MCF 10A (cell line): ENCODE results near the gene GATAD2B. TPM values are rescaled to one million over a fixed set of nuclear protein-coding genes. Genes with fewer than 3 reads are reported as not detected.

Source experiments
- BruUV-seq: library from RNA; stranded (reverse); fragments of 400-500 nt; replicated peaks from 2 replicates; lab custom pipeline; 2021; lab: Mats Ljungman, UMichigan
- CTCF ChIA-PET: fragments of 300-600 bp; sonication (Branson Sonifier 250); formaldehyde crosslinking; extraction: SDS; loops from one replicate; lab custom pipeline; 2021; ENCODE audit warnings: antibody characterized with exemption, inconsistent platforms; lab: Yijun Ruan, JAX
- POLR2A ChIA-PET: fragments of 300-600, 350-650 bp; sonication (Branson Sonifier 250); formaldehyde crosslinking; extraction: SDS; loops from one replicate; lab custom pipeline; 2020; ENCODE audit warnings: antibody characterized with exemption, inconsistent platforms; lab: Yijun Ruan, JAX
- DNase-seq: peaks from one replicate; pipeline ENCODE4 v3.0.0-alpha.2; 2018; ENCODE audit not compliant: unreplicated experiment
- H3K27ac Mint-ChIP-seq: one replicate; pipeline ENCODE4 v1.8.0; 2022; ENCODE audit warnings: mild to moderate bottlenecking, low read depth, mixed read lengths; ENCODE audit not compliant: unreplicated experiment
- H3K27me3 Mint-ChIP-seq: one replicate; pipeline ENCODE4 v1.8.0; 2022; ENCODE audit warnings: mixed read lengths; ENCODE audit not compliant: insufficient read depth, unreplicated experiment
- H3K36me3 Mint-ChIP-seq: one replicate; pipeline ENCODE4 v1.8.0; 2022; ENCODE audit warnings: mild to moderate bottlenecking, moderate library complexity, mixed read lengths; ENCODE audit not compliant: insufficient read depth, unreplicated experiment
- H3K4me1 Mint-ChIP-seq: one replicate; pipeline ENCODE4 v1.8.0; 2022; ENCODE audit warnings: mixed read lengths; ENCODE audit not compliant: insufficient read depth, unreplicated experiment
- H3K4me3 Mint-ChIP-seq: one replicate; pipeline ENCODE4 v1.8.0; 2022; ENCODE audit warnings: mild to moderate bottlenecking, moderate library complexity, mixed read lengths; ENCODE audit not compliant: unreplicated experiment
- H3K9me3 Mint-ChIP-seq: one replicate; pipeline ENCODE4 v1.8.0; 2022; ENCODE audit warnings: mixed read lengths; ENCODE audit not compliant: unreplicated experiment
- CTCF ChIP-seq: fragments of 200-600 bp; IDR thresholded peaks from one replicate; pipeline ENCODE4 v1.8.0; 2022; ENCODE audit warnings: antibody characterized with exemption, mild to moderate bottlenecking; ENCODE audit not compliant: unreplicated experiment
- intact Hi-C: fragments of 100-400 bp; cut with micrococcal nuclease; formaldehyde crosslinking; loops from 2 replicates; pipeline ENCODE4 v1.14.1; 2022
- total RNA-seq: library from RNA; stranded (reverse); gene quantifications from 2 replicates; pipeline ENCODE4 v1.2.3, GENCODE V29; 2022

GATAD2B gene
- total RNA-seq, 1 experiment from 2014 or later, result 95.5 TPM

GRCh38 chr1:153946622-153947241 lies 24.0 kb upstream of the GATAD2B start, which contains the start of gene DENND4B:
DENND4B (minus strand) TSS chr1:153946718; CDS start chr1:153944374, 2,344 bp downstream.
- TF ChIP-seq CTCF, result peak; percentile 98
- peaks cover 21% of the 10 kb centered on the region for H3K4me1 Mint-ChIP-seq

GRCh38 chr1:153945795-153946621 lies 23.2 kb upstream of the GATAD2B start:
- H3K27me3 Mint-ChIP-seq, result no peaks in the 10 kb centered on the region
- H3K27ac Mint-ChIP-seq, result peak overlapping the region; percentile 88
- H3K4me1 Mint-ChIP-seq, result peaks cover 21% of the 10 kb centered on the region
- H3K36me3 Mint-ChIP-seq, result peaks cover 45% of the 10 kb centered on the region
- DNase-seq, result peak; percentile 71
- POLR2A ChIA-PET, result interaction anchor here (0.6 to 16.7 kb wide), 24 partner anchors 11 to 275 kb away, joined by 3 to 430 read pairs (median 5); partner anchors contain the start of genes CREB3L4, CRTC2, GATAD2B and INTS3
- CTCF ChIA-PET, result interaction anchor here (0.5 to 5.6 kb wide), 34 partner anchors 12 to 593 kb away, joined by 3 to 60 read pairs (median 5); partner anchors contain the start of genes CREB3L4, CRTC2, GATAD2B and JTB
- BruUV-seq, result no TSS peak
- no peaks in the 10 kb centered on the region for H3K9me3 Mint-ChIP-seq
- intact Hi-C loops, result loop anchor here (1.0 to 5.0 kb wide), 4 partner anchors 23 to 149 kb away; partner anchors contain the start of gene RAB13
- H3K4me3 Mint-ChIP-seq, result peak overlapping the region; percentile 90
- no peak for TF ChIP-seq CTCF

More at GRCh38 chr1:153946622-153947241, 24.0 kb upstream of the GATAD2B start, which contains the start of gene DENND4B:
- intact Hi-C loops, result loop anchor here (1.0 to 5.0 kb wide), 4 partner anchors 23 to 149 kb away; partner anchors contain the start of gene RAB13
- peak within 1 kb of the TSS; percentile 90 for H3K4me3 Mint-ChIP-seq
- no peaks in the 10 kb centered on the region for H3K27me3 Mint-ChIP-seq
- H3K9me3 Mint-ChIP-seq, result no peaks in the 10 kb centered on the region
- H3K36me3 Mint-ChIP-seq, result peaks cover 44% of the 10 kb centered on the region
- BruUV-seq, result no TSS peak
- ChIA-PET CTCF (interaction anchor here (0.6 to 5.6 kb wide), 39 partner anchors 12 to 380 kb away, joined by 3 to 60 read pairs (median 5); partner anchors contain the start of genes CREB3L4, CRTC2, GATAD2B and JTB), POLR2A (interaction anchor here (0.5 to 16.7 kb wide), 22 partner anchors 11 to 275 kb away, joined by 3 to 430 read pairs (median 6); partner anchors contain the start of genes CREB3L4, CRTC2, GATAD2B and INTS3)
- DNase-seq, result peak; percentile 88
- peak within 1 kb of the TSS; percentile 88 for H3K27ac Mint-ChIP-seq

- peaks cover 44% of the 10 kb centered on the region for H3K36me3 Mint-ChIP-seq
These were observed 22.5 kb upstream of the GATAD2B start for GRCh38 chr1:153945131-153945794.

More at GRCh38 chr1:153945131-153945794, 22.5 kb upstream of the GATAD2B start:
- Mint-ChIP-seq H3K4me3 (peak overlapping the region; percentile 90), H3K9me3 (no peaks in the 10 kb centered on the region), H3K27me3 (no peaks in the 10 kb centered on the region), H3K27ac (peak overlapping the region; percentile 88), H3K4me1 (peaks cover 21% of the 10 kb centered on the region)
- BruUV-seq, result no TSS peak
- intact Hi-C loops, result loop anchor here (5.0 kb wide), 1 partner anchor 42 kb away; the partner anchor contains the start of gene RAB13
- CTCF ChIA-PET, result interaction anchor here (0.5 to 5.6 kb wide), 24 partner anchors 13 to 593 kb away, joined by 3 to 60 read pairs (median 4); partner anchors contain the start of genes CREB3L4, CRTC2, GATAD2B and JTB
- peak; percentile 45 for DNase-seq
- TF ChIP-seq CTCF, result no peak
- POLR2A ChIA-PET, result interaction anchor here (0.6 to 16.7 kb wide), 18 partner anchors 10 to 302 kb away, joined by 3 to 430 read pairs (median 4); partner anchors contain the start of genes CREB3L4, CRTC2, GATAD2B and JTB
